GM04503 (cell line): ENCODE results near the gene CRIM1.
"Not testable (repeated sequence)": the region's sequence is repeated elsewhere in the genome, so short reads cannot be mapped to it uniquely, and the experiment has no call there.

Experiments used
- DNase-seq: peaks from one replicate; pipeline ENCODE4 v3.0.0-alpha.2; 2012; ENCODE audit warnings: low read depth

The CRIM1 gene

DNA sequence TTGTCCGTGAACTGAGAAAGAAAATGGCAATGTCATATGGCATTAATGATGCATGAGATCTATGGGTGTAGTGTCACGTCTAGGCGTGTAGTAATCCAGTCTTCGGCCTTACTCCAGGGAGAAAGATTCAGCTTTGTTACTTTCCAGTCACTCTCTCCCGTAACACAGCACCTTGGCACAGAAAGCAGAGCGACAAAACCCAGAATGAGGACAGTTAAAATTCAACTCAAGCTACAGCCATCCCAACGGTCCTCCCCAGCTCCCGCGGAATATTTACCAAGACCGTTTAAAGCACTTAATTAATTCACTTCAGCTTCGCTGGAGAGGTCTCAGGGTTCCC, 797 bp upstream of the CRIM1 start:
- DNase-seq = no peak

DNA sequence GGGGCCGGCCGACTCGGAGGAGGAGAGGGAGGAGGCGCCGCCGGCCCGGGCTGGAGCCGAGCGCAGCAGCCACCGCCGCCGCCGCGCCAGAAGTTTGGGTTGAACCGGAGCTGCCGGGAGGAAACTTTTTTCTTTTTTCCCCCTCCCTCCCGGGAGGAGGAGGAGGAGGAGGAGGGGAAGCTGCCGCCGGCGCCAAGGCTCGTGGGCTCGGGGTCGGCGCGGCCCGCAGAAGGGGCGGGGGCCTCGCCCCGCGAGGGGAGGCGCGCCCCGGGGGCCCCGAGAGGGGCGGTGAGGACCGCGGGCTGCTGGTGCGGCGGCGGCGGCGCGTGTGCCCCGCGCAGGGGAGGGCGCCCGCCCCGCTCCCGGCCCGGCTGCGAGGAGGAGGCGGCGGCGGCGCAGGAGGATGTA, 316 bp downstream of the CRIM1 start:
- DNase-seq = no peak

DNA sequence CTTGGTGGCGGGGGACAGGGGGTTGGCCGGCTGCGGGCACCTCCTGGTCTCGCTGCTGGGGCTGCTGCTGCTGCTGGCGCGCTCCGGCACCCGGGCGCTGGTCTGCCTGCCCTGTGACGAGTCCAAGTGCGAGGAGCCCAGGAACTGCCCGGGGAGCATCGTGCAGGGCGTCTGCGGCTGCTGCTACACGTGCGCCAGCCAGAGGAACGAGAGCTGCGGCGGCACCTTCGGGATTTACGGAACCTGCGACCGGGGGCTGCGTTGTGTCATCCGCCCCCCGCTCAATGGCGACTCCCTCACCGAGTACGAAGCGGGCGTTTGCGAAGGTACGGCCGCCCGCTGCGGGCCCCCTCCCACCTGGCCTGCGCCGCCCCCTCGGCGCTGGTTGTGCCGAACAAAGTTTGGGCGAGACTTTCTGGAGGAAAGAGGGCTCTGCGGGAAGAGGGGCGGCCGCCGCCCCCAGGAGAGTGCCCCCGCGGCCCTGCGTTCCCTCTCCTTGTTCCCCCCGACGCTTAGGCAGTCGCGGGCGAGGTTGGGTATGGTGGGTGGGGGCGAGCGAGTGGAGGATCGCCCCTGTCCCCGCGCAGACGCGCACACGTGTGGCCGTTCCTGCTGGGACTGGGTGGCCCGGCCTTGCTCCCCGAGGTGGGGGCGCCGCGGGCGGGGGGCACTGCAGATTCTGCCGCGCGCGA, 866 bp downstream of the CRIM1 start:
- no peak for DNase-seq

DNA sequence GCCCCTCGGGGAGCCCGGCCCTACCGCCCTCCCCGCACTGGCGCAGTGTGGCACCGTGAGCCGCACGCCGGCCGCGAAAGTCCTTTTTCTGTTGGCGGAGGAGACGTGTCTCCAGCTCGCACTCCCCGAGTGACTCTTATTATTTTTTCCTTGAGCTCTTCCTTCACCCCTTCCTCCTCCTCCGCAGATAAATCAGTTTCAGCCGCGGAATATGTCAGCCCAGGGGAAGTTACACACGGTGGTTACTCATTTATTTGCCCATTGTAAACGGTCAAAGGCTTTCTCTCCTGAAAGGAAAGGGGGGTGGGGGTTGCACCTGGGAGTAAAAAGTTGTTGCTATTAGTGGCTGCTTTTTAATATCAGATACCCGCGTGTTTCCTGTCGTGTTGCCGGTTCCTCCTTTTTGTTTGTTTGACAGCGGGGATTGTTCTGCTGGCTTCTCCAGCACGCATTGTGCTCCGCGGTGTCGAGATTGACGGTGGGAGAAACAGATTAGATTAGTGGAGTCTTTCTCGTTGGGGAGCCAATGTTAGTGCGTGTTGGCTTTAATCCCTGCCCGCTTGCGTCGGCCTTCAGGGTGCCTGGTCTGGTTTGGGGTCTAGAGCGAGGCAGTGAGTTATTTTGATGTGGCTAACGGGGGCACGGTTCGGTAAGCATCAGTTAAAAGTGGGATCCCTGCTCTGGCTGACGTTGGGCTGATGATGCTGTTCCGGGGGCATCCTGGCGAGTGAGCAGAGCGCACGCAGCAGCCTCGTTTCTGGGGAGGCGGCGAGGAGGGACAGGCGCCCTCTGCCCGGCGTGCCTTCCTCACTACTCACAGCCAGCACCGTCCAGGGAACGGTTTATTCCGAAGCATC, 1.6 kb downstream of the CRIM1 start:
- no peak for DNase-seq

DNA sequence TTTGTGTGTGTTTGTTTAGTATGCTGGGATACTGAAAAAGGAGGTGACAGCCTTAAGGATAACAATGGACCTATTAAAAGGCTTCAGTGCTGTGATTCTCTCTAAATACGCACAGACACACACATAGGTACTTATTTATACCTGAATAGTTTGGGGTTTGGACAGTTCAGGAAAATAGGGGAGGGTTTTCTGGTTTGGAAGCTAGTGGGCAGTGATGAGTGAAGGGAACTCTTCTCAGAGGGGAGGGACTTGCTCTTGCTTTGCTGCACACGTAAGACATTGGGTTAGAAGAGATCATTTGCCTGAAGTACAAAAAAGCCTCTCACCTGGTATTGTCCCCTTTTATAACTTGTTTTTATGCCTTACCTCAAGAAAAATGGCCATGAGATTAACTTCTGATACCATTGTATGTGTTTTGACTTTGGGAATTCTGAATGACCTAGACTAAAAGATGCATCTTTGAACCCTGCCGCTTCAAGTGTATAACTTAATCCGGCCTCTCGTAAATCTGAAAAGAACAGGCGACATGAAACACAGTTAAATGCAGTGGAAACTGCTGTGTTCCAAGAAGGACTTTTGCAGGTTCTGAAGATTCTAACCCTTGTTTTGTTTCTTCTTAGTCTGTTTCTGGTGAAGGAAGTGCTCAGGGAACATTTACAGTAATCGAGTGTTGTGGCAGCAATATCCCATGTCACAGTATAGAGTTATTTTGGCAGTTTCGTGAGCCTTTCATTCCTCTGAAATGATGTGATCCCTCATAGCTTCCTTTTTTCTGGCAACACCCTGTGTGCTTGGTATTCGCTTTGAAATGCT, 2.5 kb downstream of the CRIM1 start:
- DNase-seq = peak; percentile 67

DNA sequence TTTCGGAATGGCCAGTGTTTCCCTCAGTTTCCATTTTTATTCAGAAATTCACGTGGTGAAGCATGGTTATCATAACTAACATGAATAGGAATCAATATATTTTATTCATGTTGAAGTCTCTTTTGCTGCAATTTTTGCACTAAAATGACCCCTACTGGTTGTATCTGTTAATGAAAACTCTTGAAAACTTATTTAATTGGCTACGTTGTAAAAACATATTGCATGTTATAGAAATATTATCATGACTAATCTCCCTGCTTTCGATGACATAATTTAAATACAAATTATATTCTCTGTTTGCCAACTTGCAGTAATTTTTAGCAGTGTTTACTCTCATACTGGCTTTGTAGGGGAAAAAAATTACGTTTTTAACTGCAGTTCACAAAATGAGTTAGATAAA, 3.5 kb downstream of the CRIM1 start:
- no peak for DNase-seq

DNA sequence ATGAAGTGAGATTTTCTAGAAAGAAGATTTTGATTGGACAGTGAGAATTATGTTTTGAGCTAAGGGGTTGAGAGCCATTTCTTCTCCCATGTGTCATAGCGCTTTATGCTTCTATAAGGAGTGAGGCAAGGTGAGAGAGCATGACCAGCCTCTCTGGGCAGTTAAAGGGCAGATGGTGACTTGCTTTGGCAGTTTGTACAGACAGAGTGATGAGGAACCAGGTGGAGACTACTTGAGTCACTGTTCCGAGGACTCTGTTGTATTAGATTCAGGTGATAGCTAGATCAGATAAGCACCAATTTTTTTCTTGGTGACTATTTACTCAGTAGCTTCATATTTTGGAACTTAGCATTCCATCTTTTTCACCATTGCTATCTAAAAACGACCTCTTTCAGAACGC, 4.5 kb downstream of the CRIM1 start:
- DNase-seq = no peak

DNA sequence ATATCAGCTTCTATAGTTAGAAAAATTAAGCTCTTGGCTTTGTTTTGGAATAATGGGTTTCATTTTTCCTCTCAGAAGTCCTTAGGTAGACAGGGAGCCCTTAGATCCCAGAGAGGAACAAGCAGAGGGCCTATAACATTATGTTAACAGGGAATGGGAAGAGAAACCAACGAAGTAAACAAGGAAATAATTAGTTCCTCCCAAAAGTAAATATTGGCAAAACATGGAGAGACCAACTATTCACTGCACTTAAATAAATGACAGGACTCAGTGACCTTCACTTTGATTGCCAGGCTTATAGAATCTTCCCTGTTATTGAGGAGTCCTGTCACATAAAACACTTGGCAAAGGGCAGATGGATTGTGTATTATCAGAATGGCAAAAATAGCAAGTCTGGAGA, 5.3 kb downstream of the CRIM1 start:
- DNase-seq = no peak

DNA sequence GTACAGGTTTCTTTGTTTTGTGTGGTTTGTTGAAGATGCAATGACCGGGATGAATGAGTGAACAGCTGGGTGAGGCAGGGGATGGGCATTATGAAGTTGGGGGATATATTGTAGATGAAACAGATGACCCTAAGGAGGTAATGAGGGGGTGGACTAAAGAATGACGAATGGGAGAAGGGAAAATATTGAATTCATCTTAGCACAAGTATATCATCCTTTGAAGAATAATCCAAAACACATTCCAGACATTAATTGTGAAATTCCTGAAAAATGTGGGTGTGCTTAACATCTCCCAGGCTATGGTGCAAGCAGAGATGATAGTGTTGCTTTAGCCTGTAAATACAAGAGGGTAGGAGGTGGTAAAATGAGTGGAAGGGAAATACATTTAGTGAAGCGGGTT, 5.8 kb downstream of the CRIM1 start:
- DNase-seq = no peak

DNA sequence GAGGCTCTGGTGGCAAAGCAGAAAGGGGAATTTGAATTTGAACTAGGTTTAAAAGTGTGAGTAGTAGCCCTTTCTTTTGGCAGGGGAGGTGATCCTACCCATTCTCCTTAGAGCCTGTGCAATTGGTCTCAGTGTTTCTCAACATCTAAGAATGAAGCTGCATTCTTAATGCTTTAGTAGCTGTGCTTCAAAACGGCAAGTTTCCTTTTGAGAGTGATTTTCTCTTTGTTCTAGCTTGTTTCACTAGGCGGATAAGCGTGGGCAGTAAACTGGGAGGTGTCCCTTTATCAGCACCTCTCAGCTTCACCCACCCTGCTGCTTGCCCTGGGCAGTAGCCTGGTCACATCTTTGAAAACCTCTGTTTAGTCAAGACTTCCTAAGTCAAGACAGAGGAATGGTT, 6.7 kb downstream of the CRIM1 start:
- peak; percentile 61 for DNase-seq

DNA sequence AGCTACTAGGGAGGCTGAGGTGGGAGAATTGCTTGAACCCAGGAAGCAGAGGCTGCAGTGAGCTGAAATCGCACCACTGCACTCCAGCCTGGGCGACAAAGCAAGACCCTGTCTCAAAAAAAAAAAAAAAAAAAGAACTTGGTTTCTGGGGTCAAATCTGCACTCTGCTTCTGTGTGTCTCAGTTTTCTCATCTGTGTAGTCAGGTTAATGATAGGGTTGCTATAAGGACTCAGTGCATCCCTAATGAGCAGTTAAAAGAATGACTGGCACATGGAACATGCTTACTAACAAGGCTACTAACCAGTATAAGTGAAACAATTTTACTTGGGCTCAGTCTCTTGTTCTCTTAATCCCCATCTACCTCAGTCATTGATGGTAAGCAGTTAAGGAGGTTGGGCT, 7.5 kb downstream of the CRIM1 start:
- DNase-seq = not testable (repeated sequence)

DNA sequence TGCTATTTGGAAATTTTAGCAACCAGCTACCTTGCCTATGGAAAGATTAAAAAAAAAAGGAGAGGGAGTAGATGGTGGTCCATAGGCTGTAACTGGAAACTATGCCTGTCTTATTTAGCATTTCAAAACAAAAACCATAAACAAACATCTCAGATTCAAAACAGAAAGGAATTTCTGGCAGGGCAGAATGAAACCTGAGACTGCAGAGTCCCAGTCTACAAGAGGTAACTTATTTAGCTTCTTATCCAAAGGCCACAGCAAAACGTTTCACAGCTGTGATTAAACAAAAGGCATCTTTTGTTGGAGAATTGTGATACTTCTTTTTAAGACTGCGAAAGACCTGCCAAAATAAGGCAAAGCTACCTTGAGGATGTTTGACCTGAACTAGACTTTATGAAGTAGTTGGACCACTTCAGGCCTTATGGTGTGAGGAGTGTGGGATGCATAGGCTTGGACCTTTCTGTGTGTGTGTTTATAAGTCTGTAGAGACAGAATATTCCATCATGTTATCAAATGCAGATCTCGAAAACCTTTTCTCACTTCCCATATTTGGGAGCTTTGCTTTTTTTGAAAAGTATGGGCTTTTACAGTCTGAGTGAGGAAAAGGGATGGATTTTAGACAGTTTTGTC, 11.0 kb downstream of the CRIM1 start:
- no peak for DNase-seq

DNA sequence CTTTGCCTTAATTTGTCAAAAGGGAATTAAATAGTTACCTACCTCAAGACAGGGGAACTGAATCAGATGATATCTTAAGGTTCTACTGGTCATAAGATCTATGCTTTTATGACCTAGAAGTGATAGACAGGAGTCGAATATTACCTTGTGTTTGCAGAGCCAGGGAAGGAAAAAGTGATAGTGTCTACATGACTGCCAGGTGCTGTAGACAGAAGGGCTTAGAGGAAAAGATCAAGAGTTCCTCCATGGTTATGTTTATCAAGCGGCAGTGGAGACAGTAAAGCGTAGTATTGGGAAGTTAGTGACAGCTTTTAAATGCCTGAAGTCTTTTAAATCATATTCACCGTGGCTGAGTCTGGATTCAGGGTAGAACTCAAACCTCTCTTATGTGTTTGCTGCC, 11.9 kb downstream of the CRIM1 start:
- DNase-seq = no peak

DNA sequence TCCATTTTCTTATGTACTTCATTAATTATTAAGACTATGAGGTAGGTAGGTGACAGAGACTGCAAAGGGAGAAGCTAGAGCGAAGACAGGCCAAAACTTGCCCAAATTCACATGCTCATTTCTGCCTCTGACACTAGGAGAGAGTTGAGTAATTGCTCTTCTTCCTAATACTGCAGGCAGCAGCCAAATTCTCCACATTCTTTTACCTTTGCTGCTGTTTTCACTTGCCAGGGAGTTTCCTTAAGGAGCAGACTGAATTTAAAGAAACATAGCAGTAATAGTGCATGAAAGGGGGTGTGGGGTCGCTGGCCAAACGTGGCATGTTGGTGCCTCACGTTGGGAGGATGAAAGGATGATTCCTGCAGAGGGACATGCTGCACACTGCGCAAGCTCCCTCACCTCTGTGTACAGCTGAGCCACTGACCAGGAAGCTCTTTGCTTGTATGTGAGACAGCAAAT, 12.3 kb downstream of the CRIM1 start:
- no peak for DNase-seq

DNA sequence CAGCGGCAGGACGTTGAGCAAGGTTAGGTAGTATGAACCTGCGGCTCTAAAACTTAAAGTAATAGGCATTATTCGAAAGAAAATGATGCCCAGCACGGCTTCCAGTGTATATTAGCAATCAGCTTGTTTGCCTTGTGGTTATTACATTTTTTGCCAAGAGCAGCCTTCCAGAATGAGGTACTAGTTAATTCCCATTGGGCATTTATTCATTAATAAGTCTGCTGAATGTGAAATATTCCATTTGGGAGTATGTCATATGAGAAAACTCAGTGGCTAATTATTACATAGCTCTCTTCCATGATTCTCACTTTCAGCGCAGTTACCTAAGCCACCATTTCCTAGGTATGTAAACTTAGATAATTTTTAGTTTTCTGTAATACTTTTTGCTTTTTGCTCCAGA, 12.9 kb downstream of the CRIM1 start:
- DNase-seq = no peak

DNA sequence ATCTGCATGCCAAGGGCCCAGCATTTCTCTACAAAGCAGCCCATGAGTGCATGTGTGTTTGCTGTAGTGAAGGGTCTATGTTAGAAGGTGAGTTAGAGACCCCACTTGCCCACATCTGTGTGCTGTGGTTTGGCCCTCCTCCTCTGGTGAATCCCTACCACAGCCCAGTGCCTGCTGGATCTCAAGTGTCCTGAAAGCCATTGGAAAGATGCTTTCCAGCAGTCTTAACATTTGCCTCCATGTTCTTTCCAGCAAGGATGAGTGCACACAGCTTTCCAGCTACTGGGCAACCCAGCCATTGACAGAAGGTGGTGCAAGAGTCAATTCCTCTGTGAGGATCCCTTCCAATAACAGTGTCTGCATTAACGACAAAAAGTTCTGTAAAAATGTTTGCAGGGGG, 13.6 kb downstream of the CRIM1 start:
- DNase-seq = no peak

DNA sequence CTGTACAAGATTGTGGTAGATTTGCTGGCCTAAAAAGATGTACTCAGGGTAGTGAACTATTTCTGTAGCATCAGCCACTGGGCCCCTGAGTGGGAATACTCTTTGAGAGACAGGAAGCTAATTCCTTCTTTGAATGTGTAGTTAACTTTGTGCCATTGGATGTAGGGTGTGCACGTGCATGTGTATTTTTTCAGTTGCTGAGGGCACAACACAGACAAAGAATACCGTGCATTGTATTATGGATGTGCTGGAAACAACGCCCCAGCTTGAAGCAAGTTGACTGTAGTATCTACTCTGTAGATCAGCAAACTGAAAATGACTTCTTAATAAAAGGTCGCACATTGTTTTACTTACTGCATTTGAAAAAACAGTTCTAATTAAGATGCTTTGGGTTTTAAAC, 14.1 kb downstream of the CRIM1 start:
- no peak for DNase-seq

DNA sequence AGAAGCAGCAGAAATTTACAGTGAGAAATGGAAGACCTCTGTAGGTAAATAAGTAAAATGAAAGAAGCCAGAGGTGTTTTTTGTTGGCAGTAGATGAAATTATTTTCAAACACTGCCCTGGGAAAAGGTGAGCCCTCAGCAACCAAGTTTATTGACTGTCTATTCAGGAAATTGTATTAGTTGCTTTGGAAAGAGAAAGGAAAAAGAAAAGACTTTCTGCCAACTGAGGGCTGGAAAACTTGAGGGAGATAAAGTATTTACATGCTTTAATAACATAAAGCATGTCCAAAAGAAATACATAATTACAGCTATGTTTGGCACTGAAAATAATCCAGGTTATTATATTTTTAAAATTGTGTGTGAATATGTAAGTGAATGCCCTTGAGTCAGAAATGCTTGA, 14.7 kb downstream of the CRIM1 start:
- no peak for DNase-seq

DNA sequence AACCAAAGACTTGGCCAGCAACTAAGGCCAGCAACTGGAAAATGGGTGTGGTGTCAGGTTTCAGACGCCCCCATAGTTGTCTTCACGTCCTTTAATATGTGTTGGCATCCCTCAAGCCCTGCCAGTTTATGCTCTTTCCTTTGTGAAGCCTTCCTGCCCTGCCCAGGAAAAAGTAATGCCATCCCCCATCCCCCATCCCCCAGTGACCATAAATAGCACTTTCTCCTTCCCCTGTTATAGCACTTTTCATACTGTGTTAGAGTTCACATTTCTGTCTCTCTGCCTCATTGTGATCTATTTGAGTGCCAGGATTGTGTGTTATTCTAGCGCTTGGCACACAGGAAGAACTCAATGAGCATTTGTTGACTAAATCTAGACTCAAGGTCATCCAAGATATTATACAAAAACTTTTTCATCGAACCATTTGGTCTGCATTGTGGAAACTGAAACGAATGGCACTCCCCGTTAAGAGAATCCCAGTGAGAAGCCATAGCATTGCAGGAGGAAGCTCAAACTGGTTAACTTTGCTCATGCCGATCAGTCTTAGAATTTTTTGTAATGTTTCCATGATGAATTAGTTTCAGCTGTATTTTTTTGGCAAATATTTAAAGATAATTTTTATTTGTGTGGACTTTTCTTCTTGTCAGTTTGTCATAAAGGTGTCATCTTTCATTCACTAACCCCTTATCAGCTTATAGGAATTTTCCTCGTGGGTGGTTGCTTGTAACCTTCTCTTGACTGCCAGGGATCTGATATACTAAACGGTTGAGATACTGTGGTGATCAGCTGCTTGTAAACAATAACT, 15.7 kb downstream of the CRIM1 start:
- DNase-seq = peak; percentile 46

DNA sequence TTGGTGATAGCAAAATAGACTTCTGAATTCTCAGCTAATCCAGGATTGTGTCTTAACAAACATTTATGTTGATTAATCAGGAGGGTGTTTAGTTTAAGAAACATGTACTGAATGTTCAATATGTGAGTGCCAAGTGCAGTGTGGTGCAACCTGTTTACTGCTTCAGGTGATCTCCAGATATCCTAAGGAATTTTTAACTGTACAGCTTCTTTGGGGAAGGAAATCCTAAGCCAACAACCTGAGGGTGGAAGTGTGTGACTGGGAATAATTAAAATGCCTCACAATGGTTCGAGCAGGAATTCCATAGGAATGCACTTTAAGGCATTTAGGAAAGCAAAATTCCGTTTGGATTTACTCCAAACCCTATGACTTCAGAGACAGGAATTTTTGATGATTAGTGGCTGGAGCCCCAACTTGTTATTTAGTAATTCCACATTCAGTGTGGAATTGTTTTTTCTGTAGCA, 16.4 kb downstream of the CRIM1 start:
- peak; percentile 86 for DNase-seq

DNA sequence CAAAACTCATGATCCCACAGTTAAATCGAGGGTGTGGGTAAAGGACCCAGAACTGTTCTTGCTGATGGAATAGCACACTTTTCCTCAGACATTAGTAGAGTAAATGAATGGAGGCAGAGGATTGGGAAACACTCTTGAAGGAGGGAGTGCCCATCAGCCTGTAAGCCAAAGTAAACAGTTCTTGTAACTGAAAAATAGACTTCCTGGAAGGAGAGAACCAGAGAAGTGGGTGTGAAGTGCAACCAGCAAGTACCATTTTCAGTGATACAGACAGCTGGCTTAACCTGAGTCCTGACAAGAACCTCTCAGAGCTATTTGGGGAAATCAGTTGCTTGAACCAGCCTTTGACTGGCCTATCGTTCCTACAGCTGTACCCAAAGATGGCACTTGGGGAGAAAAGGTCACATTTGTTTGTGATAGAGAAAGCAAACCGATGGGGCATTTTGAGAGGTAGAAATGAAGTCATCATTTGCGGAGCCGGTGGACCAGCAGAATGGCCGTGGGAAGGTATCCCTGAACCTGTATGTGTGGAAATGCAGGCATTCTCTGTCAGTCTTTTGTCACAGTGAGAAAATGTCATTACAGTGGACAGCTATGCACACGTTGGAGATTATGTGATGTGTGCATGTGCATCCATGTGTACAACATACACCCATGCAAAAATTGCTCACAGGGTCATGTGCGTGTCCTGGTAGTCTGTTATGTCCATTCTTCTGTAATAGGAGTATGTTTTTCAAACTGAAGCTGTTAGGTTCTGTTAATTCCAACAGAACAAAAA, 17.8 kb downstream of the CRIM1 start:
- no peak for DNase-seq
